AG09309 (cell line): ENCODE results near the gene PZP.

ENCODE experiments used
- DNase-seq: peaks from one replicate; pipeline ENCODE4 v3.0.0-alpha.2; 2010; ENCODE audit warnings: low read depth
- H3K4me3 ChIP-seq: 2 replicates; pipeline ENCODE4 v1.5.1; 2011; ENCODE audit warnings: mild to moderate bottlenecking, low read depth, low read length, moderate library complexity; ENCODE audit not compliant: control insufficient read depth
- TF ChIP-seq, protein P1 (sequence below): IDR thresholded peaks from 2 replicates; pipeline ENCODE4 v1.5.1; 2011; ENCODE audit warnings: mild to moderate bottlenecking, low read depth, low read length, inconsistent platforms; ENCODE audit not compliant: insufficient read depth, control insufficient read depth; ENCODE audit errors: missing control alignments

The PZP gene

DNA sequence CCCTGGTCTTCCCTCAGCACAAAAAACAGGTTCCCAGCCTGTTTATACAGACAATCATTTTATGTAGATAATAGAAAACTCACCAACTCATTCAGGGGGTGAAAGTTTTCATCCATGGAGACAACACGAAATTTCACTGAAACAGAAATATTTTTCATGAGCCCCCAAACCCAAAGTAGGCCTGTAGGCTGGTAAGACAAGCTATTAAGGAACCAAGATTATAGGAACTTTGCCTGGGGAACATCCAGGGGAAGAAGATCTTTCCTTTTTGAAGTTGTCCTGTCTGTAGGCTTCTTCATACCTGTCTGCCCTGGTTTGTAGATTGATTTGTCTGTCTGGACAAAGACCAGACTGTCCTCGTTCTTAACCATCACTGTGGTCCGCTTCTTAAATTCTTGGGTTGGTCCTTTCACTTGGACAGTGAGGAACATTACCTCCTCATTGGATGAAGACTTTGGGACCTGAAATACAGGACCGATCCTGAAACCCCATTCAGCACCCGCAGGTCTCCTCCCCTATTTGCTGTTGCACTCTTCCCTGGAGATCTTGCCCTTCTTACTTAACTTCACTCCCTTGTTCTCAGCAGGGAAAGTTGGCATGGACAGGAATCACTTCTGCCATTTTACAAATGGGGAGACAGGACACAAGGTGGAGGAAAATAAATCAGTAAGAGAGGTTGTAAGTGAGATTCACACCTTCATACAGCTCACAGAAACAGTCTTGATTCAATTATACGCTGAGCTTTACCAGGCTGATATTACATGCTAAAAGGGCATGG, 95.9 kb downstream of the PZP start:
- no peak for DNase-seq
- TF ChIP-seq, protein P1, sequence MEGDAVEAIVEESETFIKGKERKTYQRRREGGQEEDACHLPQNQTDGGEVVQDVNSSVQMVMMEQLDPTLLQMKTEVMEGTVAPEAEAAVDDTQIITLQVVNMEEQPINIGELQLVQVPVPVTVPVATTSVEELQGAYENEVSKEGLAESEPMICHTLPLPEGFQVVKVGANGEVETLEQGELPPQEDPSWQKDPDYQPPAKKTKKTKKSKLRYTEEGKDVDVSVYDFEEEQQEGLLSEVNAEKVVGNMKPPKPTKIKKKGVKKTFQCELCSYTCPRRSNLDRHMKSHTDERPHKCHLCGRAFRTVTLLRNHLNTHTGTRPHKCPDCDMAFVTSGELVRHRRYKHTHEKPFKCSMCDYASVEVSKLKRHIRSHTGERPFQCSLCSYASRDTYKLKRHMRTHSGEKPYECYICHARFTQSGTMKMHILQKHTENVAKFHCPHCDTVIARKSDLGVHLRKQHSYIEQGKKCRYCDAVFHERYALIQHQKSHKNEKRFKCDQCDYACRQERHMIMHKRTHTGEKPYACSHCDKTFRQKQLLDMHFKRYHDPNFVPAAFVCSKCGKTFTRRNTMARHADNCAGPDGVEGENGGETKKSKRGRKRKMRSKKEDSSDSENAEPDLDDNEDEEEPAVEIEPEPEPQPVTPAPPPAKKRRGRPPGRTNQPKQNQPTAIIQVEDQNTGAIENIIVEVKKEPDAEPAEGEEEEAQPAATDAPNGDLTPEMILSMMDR, result no peak
- no peak overlapping the region for H3K4me3 ChIP-seq

DNA sequence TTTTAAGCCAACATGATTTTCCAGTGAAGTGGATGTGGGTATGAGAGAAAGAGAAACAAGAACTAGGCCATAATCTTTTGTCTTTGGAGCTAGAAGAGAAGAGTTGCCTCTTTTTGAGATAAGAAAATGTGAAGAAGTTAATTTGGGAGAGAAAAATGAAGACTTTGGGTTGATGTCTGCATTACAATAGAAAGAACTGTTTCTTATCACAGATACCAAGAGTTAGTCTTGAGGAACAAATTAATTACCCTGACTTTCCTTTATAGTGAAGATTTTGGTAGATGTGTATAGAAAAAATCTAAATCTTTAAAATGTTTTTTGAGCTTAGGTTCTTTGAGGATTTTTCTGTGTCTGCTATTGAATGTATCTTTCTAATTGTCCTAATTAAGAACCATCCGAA, 96.7 kb downstream of the PZP start:
- TF ChIP-seq, protein P1, result no peak
- DNase-seq, result no peak
- no peak overlapping the region for H3K4me3 ChIP-seq

DNA sequence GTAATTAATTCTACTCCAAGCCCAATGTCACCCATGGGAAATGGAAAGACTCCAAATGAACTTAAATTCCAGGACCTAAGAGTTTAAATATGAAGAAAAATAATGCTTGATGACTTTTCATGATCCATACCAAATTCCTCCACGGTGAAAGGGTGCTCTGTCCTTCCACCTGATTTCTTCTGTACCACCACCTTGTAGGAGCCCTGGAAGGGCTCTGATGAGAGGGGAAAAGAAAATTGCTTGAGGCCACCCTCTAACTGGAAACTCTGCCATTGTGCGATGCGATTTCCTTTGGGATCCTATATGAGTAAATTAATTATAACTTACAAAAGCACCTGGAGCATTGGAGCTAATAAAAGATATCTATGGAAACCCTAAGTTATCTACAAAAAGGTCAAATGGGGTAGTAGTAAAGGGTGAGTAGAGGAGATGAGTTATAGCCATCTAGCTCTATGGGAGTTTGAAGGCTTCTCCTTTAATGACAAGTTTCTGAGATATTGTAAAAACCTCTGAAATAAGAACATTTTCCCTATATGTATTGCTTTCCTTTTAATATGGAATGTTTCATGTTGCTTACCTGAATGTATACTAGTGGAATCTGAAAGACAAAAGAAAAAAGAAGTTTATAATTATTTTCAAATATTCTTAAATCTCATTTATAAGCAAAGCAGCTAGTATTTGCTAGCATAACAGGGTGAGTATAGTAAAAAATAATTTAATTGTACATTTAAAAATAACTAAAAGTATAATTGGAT, 98.3 kb downstream of the PZP start:
- no peak for DNase-seq
- TF ChIP-seq, protein P1, result no peak
- H3K4me3 ChIP-seq, result no peak overlapping the region

DNA sequence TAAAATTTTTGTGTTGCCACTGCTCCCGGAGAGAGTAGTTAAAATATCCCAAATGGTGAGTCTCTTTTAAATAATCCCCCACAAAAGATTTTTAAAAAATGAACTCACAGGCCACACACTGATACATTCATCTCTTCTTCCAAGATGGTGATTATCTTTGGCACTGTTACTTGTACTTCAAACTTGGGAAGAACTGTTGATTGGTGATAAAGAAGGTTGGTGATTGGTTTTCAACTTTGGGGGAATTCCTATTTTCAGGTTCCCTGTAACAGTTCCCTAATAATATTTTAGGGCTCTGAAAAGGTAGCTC, 99.0 kb downstream of the PZP start:
- DNase-seq, result no peak
- no peak overlapping the region for H3K4me3 ChIP-seq
- TF ChIP-seq, protein P1, result no peak

DNA sequence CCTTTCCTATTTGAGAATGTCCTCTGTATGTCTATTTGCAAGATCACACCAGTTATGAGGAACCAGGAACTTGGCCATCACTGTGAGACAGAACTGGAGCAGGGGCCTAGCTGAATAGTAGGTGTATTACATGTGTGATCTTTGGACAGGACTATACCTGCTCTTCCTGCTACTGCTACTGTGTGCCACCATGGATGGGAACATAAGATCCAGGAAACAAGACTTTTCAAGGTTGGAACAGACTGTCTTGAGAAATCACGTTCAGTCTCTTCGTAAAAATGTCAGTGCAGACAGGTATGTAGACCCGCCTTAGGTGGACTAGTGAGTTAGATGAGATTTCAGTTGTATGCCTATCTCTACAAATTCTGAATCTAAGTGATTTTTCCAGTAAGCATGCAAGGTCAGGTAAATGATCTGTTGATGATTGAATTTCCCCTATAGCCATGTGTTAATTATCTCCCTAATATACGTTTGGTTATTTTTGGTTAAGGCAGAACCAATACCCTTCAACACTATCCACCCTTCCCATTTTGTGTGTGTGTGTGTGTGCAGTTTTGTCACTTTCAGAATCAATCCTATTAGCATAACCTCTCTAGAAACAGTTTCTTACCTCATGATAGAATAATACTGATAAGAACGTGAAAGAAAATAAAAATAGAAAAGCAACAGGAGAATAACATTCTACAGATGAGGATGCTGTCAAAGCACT, 99.5 kb downstream of the PZP start:
- no peak for DNase-seq
- TF ChIP-seq, protein P1, result no peak
- H3K4me3 ChIP-seq, result no peak overlapping the region

DNA sequence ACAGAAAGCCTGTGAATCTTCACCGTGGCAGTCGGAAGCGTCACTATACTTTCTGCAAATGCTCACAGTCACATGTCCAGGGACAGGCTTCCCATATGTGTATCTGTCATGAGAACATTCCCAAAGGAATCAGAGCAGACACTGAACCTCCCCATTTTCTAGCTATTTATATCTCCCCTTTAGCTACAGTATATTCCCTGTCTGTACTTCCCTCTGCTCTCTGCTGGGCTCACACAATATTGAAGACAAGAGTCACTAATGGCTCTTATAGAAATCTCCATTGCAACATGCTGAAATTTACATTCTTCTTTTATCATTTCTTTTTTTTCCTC, 100.7 kb downstream of the PZP start:
- no peak for DNase-seq
- H3K4me3 ChIP-seq, result no peak overlapping the region
- TF ChIP-seq, protein P1, result no peak
